ENCODE results near the gene NR1I2.

DNA sequence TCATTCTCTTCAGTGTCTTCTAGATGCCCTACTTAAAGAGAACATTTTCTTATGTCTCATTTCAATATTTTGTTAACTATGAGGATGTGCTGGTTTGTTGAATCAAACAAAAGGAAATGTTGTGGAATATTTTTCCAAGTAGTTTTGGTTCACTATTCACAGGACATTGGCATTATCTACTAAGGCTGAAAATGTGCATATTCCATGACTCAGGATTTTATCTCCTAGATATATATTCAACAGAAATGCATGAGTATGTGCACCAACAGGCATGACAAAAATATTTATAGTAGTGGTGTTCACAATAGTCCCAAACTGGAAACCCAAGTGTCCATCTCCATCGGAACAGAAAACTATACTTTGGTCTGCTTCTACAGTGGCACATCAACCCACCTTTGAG, 16.7 kb upstream of the NR1I2 start:
- TF ChIP-seq, protein P1, sequence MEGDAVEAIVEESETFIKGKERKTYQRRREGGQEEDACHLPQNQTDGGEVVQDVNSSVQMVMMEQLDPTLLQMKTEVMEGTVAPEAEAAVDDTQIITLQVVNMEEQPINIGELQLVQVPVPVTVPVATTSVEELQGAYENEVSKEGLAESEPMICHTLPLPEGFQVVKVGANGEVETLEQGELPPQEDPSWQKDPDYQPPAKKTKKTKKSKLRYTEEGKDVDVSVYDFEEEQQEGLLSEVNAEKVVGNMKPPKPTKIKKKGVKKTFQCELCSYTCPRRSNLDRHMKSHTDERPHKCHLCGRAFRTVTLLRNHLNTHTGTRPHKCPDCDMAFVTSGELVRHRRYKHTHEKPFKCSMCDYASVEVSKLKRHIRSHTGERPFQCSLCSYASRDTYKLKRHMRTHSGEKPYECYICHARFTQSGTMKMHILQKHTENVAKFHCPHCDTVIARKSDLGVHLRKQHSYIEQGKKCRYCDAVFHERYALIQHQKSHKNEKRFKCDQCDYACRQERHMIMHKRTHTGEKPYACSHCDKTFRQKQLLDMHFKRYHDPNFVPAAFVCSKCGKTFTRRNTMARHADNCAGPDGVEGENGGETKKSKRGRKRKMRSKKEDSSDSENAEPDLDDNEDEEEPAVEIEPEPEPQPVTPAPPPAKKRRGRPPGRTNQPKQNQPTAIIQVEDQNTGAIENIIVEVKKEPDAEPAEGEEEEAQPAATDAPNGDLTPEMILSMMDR (IDR thresholded peaks at IDR 0.05) = no peak
- no peak for TF ChIP-seq POLR2A (IDR thresholded peaks at IDR 0.05)

Measured in adrenal gland (tissue), 5 donors.